SIG-M5 treated with dmso at 0.1 percent for 504 hours (cell line): ENCODE measurements around the gene AARS1.
A peak's percentile ranks its signal among the peaks of the same experiment; 100 is the strongest.
"Not testable (repeated sequence)": the region's sequence is repeated elsewhere in the genome, so short reads cannot be mapped to it uniquely, and the experiment has no call there.

ENCODE experiments used
- DNase-seq: peaks from one replicate; lab custom pipeline; 2025; ENCODE audit not compliant: unreplicated experiment; lab: John Stamatoyannopoulos, UW

AARS1 gene

DNA sequence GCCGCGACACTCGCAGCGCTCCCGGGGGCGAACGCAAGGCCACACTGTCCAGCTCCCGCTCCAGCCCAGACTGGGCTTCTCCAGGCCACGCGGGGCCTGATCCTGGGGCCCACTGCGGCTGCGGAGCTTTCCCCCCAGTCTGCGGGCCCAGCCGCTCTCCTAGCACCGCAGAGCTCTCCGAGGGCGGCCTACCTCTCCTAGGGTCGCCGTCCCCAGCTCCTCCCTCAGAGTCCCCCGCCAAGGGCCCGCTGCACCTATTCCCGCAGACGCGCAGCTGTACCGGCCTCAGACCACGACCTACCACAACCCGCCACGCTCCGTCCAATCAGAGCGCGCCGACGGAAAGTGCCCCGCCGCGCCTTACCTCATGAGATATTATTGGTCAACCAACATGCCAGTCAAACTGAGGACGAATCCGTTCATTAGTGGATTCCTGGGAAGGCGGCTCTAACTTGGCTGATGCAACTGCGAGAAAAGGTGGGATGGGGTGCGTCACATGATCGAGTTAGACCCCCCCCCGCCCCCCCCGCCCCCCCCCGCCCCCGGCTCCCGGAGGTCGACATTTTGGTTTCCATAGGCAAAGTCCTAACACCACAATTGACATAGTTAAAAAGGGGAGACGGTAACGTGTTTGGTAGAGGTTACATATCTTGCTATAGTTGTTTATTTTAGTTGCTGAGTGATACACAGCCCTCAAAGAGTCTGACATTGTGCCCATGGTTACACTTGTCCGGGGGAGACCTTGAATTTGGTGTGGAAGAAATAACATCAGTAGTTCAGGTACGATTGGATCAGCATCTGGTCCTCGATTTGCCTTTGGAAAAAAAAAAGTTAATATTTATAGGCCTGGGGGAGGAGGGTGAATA is at the start of gene AARS1:
TSS of gene AARS1 (minus strand) at position 278 of the 866 bp plus-strand sequence. CDS start 6,743 bp downstream, outside the sequence.
- peak; percentile 98 for DNase-seq

DNA sequence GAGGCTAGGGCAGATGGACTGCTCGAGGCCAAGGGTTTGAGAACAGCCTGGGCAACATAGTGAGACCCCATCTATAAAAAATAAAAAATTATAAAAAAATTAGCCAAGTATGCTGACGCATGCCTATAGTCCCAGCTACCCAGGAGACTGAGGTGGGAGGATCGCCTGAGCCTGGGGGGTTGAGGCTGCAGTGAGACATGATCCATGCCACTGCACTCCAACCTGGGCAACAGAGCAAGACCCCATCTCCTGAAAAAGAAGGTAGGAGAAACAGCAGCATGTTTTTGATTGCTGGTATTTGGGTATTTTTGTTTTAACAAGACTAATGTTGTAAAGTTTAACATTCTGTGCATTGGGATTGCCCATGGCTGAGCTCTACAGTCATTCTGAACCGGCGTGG is 48.5 kb upstream of the AARS1 start:
- DNase-seq = no peak

DNA sequence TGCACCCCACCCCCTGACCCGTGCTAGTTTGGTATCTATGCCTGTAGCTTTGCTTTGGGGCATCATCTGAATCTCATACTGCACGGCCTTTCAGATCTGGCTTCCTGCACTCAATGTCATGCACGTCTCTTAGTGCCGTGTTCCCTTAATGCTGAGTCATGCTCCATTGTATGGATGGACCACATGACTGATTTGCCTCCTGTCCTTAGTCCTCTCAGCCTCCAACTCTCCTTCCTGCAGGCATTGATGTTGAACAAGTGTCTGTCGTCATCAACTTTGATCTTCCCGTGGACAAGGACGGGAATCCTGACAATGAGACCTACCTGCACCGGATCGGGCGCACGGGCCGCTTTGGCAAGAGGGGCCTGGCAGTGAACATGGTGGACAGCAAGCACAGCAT is 43.4 kb upstream of the AARS1 start:
- not testable (repeated sequence) for DNase-seq

DNA sequence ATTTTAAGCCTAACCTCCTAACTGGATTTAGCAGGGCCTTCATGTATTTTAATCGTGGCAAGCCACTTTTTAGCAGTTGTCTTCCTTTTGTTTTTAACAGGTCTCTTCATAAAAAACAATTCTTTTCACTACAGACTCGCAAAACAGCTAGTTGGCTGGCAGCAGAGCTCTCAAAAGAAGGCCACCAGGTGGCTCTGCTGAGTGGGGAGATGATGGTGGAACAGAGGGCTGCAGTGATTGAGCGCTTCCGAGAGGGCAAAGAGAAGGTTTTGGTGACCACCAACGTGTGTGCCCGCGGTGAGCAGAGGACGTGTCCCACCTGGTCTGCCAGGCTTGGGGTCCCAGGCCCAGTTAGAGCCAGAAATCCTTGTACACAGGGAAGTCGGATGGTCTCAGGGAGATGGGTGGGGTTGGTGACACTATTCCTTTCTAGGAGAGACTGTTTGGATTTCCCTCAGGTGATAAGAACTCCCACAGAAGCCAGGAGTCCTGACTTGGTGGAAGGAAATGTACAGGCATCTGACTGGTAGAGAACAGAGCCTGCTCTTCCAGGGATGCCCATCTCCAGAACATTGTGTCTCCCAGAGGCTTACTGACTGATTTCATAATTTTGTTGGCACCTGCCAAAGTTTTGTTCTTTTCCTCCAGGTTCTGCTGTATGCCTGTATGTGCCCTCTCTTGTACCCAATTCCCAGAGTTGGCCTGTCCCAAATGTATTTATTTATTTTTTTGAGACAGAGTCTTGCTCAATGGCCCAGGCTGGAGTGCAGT is 42.5 kb upstream of the AARS1 start:
- DNase-seq = no peak

DNA sequence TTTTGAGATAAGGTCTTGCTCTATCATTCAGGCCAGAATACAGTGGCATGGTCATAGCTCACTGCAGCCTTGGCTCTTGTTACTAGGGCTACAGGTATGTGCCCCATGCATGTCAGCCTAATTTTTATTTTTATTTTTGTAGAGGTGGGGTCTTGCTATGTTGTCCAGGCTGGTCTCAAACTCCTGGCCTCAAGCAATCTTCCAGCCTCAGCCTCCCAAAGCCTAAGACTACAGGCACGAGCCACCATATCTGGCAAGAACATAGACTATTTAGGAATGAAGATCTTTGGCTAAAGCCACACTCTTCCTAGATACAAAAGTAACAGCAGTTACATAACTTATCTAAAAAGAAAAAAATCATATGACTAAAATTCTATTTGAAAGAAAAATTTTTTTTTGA is 41.8 kb upstream of the AARS1 start:
- no peak for DNase-seq

DNA sequence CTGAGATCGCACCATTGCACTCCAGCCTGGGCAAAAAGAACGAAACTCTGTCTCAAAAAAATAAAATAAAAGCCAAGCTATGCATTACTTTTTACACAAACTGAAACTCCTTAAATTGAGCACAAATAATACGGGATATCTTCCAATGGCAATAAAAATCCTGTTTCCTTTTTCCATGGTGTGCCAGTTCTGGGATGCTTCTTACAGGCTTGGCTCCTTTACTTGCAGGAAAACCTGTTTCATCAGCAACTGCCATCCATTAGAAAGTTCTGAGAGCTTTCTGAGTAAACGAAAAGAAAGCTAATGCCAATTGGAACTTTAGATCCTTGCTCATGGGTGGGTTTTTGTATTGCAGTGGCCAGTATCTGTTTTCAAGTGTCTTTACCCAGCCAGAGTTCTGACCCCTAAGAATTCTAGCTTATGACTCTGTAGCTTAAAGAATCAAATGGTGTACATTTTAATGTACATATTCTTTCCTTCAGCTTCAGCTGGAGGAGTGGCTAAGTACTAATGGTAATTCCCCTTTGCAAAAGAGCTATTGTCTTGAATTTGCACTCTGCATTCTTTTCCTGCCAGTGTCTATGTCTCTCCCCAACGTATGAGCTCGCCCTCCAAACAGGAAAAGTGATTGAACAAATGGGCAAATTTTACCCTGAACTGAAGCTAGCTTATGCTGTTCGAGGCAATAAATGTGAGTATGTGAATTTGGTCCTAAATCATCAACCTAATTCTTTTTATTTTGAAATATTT is 35.9 kb upstream of the AARS1 start:
- DNase-seq = no peak

DNA sequence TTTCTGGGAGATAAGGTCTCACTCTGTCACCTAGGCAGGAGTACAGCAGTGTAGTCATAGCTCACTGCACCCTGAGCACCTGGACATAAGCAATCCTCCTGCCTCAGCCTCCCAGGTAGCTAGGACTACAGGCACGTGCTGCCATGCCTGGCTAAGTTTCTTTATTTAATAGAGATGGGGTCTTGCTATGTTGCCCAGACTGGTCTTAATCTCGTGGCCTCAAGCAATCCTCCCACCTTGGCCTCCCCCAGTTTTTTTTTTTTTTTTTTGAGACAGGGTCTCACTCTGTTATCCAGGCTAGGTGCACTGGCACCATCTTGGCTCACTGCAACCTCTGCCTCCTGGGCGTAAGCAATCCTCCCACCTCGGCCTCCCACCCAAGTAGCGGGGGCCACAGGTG is 30.8 kb upstream of the AARS1 start:
- no peak for DNase-seq

DNA sequence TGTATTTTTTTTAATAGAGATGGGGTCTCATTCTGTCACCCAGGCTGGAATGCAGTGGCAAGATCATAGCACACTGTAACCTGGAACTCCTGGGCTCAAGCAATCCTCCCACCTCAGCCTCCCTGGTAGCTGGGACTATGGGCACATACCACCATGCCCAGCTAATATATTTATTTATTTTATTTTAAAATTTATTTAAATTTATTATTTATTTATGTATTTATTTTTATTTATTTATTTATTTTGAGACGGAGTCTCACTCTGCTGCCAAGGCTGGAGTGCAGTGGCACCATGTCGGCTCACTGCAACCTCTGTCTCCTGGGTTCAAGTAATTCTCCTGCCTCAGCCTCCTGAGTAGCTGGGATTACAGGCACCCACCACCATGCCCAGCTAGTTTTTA is 18.4 kb upstream of the AARS1 start:
- DNase-seq = not testable (repeated sequence)

DNA sequence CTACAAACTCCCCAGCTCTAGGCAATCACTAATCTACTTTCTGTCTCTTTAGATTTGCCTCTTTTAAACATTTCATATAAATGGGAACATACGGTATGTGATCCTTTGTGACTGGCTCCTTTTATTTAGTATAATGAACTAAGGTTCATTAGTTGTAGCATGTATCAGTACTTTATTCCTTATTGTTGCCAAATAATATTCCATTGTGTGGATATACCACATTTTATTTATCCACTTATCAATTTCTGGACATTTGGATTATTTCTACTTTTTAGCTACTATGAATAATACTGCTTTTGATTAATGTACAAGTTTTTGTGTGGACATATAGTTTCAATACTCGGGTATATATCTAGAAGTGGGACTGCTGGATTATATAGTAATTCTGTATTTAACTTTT is 17.6 kb upstream of the AARS1 start:
- DNase-seq = no peak

DNA sequence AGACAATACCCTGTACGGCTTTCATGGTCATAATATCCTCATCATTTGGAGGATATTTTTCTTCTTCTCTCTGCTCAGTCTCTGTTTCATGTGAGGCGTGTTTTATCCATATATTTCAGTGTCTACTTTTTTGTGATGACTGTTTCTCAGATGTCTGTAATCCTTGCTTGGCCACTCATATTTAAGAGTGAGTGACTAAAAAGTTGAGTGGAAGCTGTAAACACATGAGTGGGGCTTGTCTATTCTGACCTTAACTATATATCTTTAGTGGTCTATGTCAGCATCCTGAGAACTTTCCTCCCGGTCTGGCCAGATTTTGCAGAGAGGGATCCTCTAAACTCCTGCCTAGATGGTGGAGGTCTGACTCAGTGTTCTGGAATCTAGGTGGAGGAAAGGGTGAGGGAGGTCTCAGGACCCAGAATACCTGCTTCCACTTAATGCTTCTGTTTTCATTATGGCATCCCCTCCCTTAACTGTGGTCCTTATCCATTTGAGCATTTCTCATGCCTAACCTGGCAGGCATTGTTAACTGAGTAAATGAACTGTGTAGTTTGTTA is 15.7 kb upstream of the AARS1 start:
- no peak for DNase-seq

DNA sequence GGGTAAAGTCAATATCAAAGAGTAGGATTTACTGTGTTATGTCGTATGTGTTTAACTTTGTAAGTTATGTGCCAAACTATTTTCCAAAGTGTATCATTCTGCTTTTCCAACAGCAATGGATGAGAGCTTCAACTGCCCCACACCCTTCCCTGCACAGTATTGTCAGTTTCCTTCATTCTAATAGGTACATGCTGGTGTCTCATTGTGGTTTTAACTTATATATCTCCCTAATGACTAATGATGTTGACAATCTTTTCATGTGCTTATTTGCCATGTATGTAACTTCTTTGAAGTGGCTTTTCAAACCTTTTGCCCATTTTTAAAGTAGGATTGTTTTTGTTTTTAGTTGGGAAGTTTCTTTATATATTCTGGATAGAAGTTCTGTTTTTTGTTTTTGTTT is 13.4 kb upstream of the AARS1 start:
- DNase-seq = no peak

DNA sequence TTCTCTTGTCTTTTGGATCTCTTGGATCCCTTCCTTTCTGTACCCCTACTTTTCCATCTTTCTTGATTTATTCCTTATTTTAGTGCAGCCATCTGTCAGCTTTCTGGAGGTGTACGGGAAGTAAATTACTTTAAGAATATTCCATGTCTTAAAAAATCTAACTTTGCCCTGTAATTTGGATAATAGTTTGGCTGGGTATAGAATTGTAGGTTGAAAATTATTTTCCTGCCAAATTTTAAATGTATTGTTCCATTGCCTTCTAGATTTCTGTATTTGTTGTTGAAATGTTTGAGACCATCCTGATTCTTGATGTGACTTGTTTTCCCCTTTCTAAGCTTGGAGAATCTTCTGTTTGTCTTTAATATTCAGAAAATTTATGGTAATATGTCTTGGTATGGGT is 11.8 kb upstream of the AARS1 start:
- DNase-seq = no peak

DNA sequence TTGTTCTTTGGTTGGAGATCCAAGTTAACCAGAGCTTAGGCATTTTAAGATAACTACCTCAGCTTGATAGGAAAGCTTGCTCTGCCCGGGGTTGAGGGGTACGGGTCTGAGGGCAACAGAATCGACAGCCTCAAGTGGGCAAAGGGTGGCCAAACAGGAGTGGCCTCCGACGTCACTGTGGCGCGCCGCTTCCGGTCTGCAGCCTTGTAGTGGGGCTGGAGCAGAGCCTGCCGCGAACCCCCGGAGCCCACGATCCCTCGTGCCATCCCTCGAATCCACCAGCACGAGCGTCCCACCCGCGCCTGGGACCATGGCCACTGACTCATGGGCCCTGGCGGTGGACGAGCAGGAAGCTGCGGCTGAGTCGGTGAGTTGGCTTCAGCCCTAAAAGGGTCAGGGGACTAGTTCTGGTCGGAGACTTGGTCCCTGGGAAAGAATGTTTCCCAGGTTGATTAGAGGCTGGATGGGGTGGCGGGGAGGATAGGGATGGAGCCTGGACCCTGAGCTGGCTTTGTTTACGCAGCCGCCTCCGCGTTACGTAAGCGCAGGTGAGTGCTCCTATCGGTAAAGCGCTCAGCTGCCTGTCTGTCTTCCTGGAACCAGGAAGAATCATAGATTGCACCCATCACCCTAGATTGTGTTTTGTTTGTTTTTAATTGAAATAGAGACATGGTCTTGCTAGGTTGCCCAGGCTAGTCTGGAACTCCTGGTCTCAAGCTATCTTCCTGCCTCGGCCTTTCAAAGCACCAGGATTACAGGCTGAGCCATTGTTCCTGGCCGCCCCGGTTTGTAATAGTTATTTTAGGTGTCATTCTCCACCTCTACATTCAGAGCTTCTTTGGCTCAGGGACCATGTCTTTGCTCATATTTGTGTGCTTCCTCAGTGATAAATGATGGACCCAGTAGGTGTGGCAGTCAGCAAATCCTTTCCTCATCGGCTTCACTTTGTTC is 10.0 kb upstream of the AARS1 start, which contains the start of gene DDX19B:
TSS of gene DDX19B (plus strand) at position 199 of the 951 bp plus-strand sequence. CDS start at position 311, 112 bp downstream.
- DNase-seq = peak; percentile 46

DNA sequence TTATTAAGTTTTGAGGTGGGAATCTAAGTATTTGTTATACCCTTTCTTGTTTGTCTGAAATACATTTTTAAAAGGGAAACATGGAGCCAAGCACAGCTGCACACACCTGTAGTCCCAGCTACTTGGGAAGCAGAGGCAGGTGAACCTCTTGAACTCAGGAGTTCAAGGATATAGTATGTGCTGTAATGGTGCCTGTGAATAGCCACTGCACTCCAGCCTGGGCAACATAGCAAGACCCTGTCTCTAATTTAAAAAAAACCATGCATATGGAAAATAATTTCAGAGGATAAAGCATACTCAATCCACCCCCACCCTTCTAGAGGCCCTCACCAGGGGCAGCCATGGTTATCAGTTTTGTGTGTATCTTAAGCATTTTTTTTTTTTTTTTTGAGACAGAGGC is 6.3 kb upstream of the AARS1 start:
- DNase-seq = no peak

DNA sequence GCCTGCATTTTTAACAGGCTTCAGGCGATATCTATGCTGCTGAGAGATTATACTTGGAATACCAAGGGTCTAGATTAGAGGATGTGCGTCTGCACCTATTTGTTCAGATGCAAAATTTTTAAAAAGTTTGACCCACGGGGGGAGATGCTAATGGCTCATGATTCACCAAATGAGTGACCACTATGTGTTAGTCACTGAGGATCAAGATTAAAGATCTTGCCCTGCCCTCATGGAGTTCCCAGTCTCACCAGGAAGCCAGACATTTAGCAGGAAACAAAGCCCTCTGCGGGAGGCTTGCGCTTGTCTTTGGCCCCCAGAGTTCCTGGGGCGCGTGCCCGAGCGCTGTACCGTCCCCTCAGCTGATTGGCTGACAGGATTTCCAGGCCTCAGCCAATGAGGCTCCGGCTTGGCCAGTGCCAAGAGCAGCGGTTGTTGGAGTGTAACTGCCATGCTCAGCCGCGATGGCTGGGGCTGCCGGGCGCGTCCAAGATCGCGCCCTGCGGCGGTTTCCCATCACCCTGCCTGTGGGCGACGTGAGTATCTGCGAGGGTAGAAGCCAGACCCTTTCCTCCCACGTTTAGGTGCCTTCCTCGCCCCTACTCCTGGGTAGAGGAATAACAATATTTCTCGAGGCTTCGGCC is 5.2 kb upstream of the AARS1 start:
- DNase-seq = no peak

DNA sequence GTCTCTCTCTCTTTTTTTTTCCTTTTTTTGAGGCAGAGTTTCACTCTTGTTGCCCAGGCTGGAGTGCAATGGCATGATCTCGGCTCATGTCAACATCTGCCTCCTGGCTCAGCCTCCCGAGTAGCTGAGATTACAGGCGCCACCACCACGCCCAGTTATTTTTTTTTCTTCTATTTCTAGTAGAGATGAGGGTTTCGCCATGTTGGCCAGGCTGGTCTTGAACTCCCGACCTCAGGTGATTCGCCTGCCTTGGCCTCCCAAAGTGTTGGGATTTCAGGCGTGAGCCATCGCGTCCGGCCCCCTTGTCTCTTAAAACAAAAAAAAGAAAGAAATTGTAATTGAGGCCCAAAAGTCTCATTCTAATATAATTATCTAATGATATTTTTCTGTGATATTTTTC is 2.8 kb upstream of the AARS1 start:
- not testable (repeated sequence) for DNase-seq

DNA sequence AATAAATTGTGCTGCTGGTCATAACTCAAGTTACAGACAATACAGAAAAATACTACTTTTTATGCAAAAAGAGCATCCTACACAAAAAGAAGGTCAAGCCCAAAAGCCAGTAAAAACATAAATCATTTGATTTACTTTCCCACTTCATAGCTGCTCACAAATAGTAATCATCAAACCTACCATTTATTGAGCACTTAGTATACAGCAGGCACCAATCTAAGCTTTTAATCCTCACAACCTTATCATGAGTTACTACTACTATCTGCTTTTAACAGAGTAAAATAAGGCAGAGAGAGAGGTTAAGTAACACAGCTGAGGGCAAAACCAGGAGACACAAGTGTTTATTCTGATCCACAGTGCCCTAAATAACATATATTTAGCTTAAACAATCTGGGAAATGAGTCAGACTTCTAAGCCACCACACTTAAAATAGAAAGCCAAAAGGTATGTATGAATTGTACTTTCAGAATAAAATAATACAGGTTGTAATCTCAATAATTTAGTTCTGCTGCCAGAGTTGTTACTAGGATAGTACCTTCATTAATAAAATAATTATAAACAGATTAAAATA is 1.7 kb upstream of the AARS1 start:
- no peak for DNase-seq

DNA sequence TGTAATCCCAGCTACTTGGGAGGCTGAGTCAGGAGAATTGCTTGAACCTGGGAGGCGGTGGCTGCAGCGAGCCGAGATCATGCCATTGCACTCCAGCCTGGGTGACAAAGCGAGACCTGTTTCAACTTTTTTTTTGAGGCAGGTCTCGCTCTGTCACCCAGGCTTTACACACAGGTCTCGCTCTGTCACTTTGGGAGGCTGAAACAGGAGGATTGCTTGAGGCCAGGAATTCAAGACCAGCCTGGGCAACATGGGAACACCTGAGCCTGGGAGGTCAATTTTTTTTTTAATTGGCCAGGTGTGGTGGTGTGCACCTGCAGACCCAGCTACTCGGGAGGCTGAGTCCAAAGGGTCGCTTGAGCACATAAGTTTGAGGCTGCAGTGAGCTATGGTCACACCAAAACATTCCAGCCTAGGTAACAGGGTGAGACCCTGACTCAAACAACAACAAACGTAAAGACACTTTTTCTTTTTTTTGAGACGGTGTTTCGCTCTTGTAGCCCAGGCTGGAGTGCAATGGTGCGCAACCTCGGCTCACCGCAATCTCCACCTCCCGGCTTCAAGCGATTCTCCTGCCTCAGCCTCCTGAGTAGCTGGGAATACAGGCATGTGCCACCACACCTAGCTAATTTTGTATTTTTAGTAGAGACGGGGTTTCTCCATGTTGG is 1.9 kb downstream of the AARS1 start:
- not testable (repeated sequence) for DNase-seq

DNA sequence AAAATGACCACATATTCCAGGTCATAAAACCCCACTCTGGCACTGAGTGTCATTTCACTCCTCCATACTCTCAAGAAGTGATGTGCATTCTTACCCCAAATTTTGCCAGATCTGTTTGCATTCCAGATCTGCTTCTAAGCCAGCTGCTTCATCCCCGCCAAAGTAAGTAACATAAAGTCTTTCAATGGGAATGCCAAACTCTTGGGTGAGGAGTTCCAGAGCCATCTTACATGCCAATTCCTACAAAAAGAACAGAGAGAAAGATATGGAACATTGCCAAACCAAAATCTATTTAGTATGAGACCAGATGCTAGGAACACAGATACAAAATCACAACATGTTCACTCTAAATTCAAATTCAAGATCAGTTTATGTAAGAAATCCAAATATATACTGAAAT is 12.9 kb downstream of the AARS1 start:
- DNase-seq = no peak
